ENCODE results near the gene ZDHHC16.
A peak's percentile ranks its signal among the peaks of the same experiment; 100 is the strongest.
"Not testable (repeated sequence)": the region's sequence is repeated elsewhere in the genome, so short reads cannot be mapped to it uniquely, and the experiment has no call there.

Gene ZDHHC16

DNA sequence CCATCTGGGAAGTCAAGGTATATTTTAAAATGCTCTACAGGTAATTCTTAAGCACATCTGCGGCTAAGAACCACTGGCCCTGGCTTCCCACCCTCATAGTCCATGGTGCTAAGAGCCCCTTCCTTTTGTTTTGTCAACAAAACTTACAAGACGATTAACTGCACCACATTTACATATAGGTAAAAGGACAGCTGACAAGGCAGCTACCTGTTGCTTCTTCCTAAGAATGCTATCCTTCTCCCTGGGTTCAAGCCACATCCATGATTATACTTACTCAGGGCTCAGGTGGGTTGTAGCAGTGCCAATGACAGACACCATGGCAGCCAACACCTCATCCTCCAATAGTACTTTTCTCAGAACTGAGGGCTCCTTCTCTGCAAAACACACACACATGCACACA lies 16.3 kb downstream of the ZDHHC16 start:
- H3K27me3 ChIP-seq (ENCODE audit: low read depth, low read length) = no peaks in the 10 kb centered on the region
- no peaks in the 10 kb centered on the region for H3K4me1 ChIP-seq (ENCODE audit: control insufficient read depth in 1 of 2, insufficient read depth in 2 of 2, low read length in 2 of 2)
- H3K9me3 ChIP-seq (ENCODE audit: control insufficient read depth in 1 of 2, low read length in 2 of 2) = no peaks in the 10 kb centered on the region
- no peak overlapping the region for H3K27ac ChIP-seq (ENCODE audit: low read length)
- H3K4me3 ChIP-seq (ENCODE audit: low read depth in 1 of 2, low read length in 2 of 2) = no peak overlapping the region
- peaks cover 76 to 86% of the 10 kb centered on the region in 2 donors for H3K36me3 ChIP-seq (ENCODE audit: control insufficient read depth in 1 of 2, insufficient read depth in 2 of 2, low read length in 2 of 2)

DNA sequence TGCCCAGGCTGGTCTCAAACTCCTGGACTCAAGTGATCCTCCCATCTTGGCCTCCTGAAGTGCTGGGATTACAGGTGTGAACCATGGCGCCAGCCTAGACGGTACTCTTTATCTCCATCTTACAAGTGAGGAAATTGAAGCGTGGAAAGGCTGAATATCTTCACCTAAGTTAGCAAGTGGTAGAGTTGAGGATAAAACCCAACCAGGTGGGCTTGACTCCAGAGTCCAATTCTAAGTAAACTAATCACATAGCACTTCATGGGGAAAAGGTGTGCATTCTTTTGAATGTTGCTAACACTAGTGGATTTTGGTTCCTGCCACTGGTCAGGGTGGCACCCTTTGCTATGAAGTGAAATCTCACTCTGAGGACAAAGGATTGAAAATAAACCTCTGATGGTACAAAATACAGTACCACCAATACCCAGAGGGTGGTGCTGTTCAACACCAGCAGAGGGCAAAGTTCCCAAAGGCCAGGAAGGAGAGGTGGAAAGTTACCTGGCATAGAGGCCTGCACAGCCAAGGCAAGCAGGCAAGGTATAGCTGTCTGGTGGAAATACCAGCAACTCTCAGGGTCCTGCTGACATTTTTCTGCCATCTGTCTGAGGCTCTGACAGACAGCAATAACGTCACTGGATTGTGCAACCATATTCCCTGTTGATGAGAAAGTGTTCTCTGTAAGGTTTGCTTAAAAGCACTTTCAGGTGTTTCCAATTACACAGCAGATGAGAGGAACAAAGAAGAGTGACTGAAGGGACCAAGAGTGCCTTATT lies 17.6 kb downstream of the ZDHHC16 start:
- peaks cover 77 to 92% of the 10 kb centered on the region in 2 donors for H3K36me3 ChIP-seq (ENCODE audit: control insufficient read depth in 1 of 2, insufficient read depth in 2 of 2, low read length in 2 of 2)
- H3K4me3 ChIP-seq (ENCODE audit: low read depth in 1 of 2, low read length in 2 of 2) = no peak overlapping the region
- H3K9me3 ChIP-seq (ENCODE audit: control insufficient read depth in 1 of 2, low read length in 2 of 2) = no peaks in the 10 kb centered on the region
- H3K27me3 ChIP-seq (ENCODE audit: low read depth, low read length) = no peaks in the 10 kb centered on the region
- peak overlapping the region; percentile 3 for H3K27ac ChIP-seq (ENCODE audit: low read length)
- no peaks in the 10 kb centered on the region for H3K4me1 ChIP-seq (ENCODE audit: control insufficient read depth in 1 of 2, insufficient read depth in 2 of 2, low read length in 2 of 2)

DNA sequence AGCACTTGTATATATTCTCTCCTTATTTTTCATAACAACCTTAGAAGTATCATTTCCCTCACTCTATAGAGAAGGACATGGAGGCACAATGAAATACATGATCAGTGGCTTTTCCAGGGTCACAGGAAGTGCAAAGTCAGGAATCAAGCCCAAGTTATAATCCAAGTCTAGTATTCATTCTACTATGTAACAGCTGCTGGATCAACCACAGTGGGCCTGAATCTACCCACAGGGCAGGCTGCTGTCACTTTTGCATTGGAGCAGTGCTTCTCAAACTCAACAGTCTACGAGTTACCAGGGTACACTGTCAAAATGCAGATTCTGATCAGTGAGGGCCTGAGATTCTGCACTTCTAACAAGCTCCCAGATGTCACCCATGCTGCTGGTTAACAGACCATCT lies 18.3 kb downstream of the ZDHHC16 start:
- Histone ChIP-seq H3K27ac (ENCODE audit: low read length) (peak overlapping the region; percentile 3), H3K27me3 (ENCODE audit: low read depth, low read length) (no peaks in the 10 kb centered on the region), H3K9me3 (ENCODE audit: control insufficient read depth in 1 of 2, low read length in 2 of 2) (no peaks in the 10 kb centered on the region), H3K36me3 (ENCODE audit: control insufficient read depth in 1 of 2, insufficient read depth in 2 of 2, low read length in 2 of 2) (peaks cover 75 to 92% of the 10 kb centered on the region in 2 donors), H3K4me1 (ENCODE audit: control insufficient read depth in 1 of 2, insufficient read depth in 2 of 2, low read length in 2 of 2) (no peaks in the 10 kb centered on the region), H3K4me3 (ENCODE audit: low read depth in 1 of 2, low read length in 2 of 2) (no peak overlapping the region)

- Histone ChIP-seq H3K27ac (ENCODE audit: low read length) (no peak overlapping the region), H3K36me3 (ENCODE audit: control insufficient read depth in 1 of 2, insufficient read depth in 2 of 2, low read length in 2 of 2) (peaks cover 76 to 91% of the 10 kb centered on the region in 2 donors), H3K9me3 (ENCODE audit: control insufficient read depth in 1 of 2, low read length in 2 of 2) (no peaks in the 10 kb centered on the region), H3K4me1 (ENCODE audit: control insufficient read depth in 1 of 2, insufficient read depth in 2 of 2, low read length in 2 of 2) (no peaks in the 10 kb centered on the region), H3K4me3 (ENCODE audit: low read depth in 1 of 2, low read length in 2 of 2) (no peak overlapping the region), H3K27me3 (ENCODE audit: low read depth, low read length) (no peaks in the 10 kb centered on the region)
Observed at GRCh38 chr10:97465982-97466381, 20.0 kb downstream of the ZDHHC16 start.

GRCh38 chr10:97466755-97467154 lies 20.8 kb downstream of the ZDHHC16 start:
- peaks cover 68 to 83% of the 10 kb centered on the region in 2 donors for H3K36me3 ChIP-seq (ENCODE audit: control insufficient read depth in 1 of 2, insufficient read depth in 2 of 2, low read length in 2 of 2)
- H3K27ac ChIP-seq (ENCODE audit: low read length) = no peak overlapping the region
- no peaks in the 10 kb centered on the region for H3K27me3 ChIP-seq (ENCODE audit: low read depth, low read length)
- H3K9me3 ChIP-seq (ENCODE audit: control insufficient read depth in 1 of 2, low read length in 2 of 2) = no peaks in the 10 kb centered on the region
- no peaks in the 10 kb centered on the region for H3K4me1 ChIP-seq (ENCODE audit: control insufficient read depth in 1 of 2, insufficient read depth in 2 of 2, low read length in 2 of 2)
- H3K4me3 ChIP-seq (ENCODE audit: low read depth in 1 of 2, low read length in 2 of 2) = no peak overlapping the region

- peaks cover 55 to 82% of the 10 kb centered on the region in 2 donors for H3K36me3 ChIP-seq (ENCODE audit: control insufficient read depth in 1 of 2, insufficient read depth in 2 of 2, low read length in 2 of 2)
- H3K9me3 ChIP-seq (ENCODE audit: control insufficient read depth in 1 of 2, low read length in 2 of 2) = no peaks in the 10 kb centered on the region
- no peak overlapping the region for H3K4me3 ChIP-seq (ENCODE audit: low read depth in 1 of 2, low read length in 2 of 2)
- H3K27me3 ChIP-seq (ENCODE audit: low read depth, low read length) = no peaks in the 10 kb centered on the region
- H3K27ac ChIP-seq (ENCODE audit: low read length) = no peak overlapping the region
- no peaks in the 10 kb centered on the region for H3K4me1 ChIP-seq (ENCODE audit: control insufficient read depth in 1 of 2, insufficient read depth in 2 of 2, low read length in 2 of 2)
Observed at GRCh38 chr10:97468162-97468561, 22.2 kb downstream of the ZDHHC16 start.

- peaks cover 53 to 84% of the 10 kb centered on the region in 2 donors for H3K36me3 ChIP-seq (ENCODE audit: control insufficient read depth in 1 of 2, insufficient read depth in 2 of 2, low read length in 2 of 2)
- H3K4me3 ChIP-seq (ENCODE audit: low read depth in 1 of 2, low read length in 2 of 2); H3K27me3 ChIP-seq (ENCODE audit: low read depth, low read length); H3K27ac ChIP-seq (ENCODE audit: low read length); H3K4me1 ChIP-seq (ENCODE audit: control insufficient read depth in 1 of 2, insufficient read depth in 2 of 2, low read length in 2 of 2); H3K9me3 ChIP-seq (ENCODE audit: control insufficient read depth in 1 of 2, low read length in 2 of 2): not testable (repeated sequence)
Observed at GRCh38 chr10:97468781-97469180, 22.8 kb downstream of the ZDHHC16 start.

DNA sequence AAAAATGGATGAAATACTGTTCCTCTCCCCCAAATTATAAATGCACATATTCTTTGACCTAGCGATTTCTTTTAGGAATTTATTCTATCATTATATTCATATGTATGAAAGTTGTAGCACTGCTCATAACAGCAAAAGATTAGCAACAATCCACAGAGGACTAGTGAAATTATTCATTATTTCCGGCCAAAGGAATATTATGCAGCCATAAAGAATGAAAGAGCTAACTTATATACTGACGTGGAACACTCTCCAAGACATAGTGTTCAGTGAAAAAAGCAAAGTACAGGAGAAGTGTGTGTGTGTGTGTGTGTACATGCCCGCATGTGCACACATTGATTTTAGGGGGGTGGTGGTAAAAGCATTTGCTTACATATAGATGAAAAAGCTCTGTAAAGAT lies 28.9 kb downstream of the ZDHHC16 start:
- Histone ChIP-seq H3K4me1 (ENCODE audit: control insufficient read depth in 1 of 2, insufficient read depth in 2 of 2, low read length in 2 of 2) (no peaks in the 10 kb centered on the region), H3K4me3 (ENCODE audit: low read depth in 1 of 2, low read length in 2 of 2) (no peak overlapping the region), H3K27ac (ENCODE audit: low read length) (no peak overlapping the region), H3K9me3 (ENCODE audit: control insufficient read depth in 1 of 2, low read length in 2 of 2) (no peaks in the 10 kb centered on the region), H3K27me3 (ENCODE audit: low read depth, low read length) (no peaks in the 10 kb centered on the region), H3K36me3 (ENCODE audit: control insufficient read depth in 1 of 2, insufficient read depth in 2 of 2, low read length in 2 of 2) (peaks cover 54 to 82% of the 10 kb centered on the region in 2 donors)

- no peak overlapping the region for H3K4me3 ChIP-seq (ENCODE audit: low read depth in 1 of 2, low read length in 2 of 2)
- H3K9me3 ChIP-seq (ENCODE audit: control insufficient read depth in 1 of 2, low read length in 2 of 2) = no peaks in the 10 kb centered on the region
- no peaks in the 10 kb centered on the region for H3K4me1 ChIP-seq (ENCODE audit: control insufficient read depth in 1 of 2, insufficient read depth in 2 of 2, low read length in 2 of 2)
- H3K36me3 ChIP-seq (ENCODE audit: control insufficient read depth in 1 of 2, insufficient read depth in 2 of 2, low read length in 2 of 2) = peaks cover 52 to 84% of the 10 kb centered on the region in 2 donors
- H3K27ac ChIP-seq (ENCODE audit: low read length) = no peak overlapping the region
- H3K27me3 ChIP-seq (ENCODE audit: low read depth, low read length) = no peaks in the 10 kb centered on the region
Observed at GRCh38 chr10:97475936-97476594, 30.1 kb downstream of the ZDHHC16 start.

GRCh38 chr10:97479410-97479809 lies 33.4 kb downstream of the ZDHHC16 start:
- peaks cover 53 to 69% of the 10 kb centered on the region in 2 donors for H3K36me3 ChIP-seq (ENCODE audit: control insufficient read depth in 1 of 2, insufficient read depth in 2 of 2, low read length in 2 of 2)
- not testable (repeated sequence) for H3K9me3 ChIP-seq (ENCODE audit: control insufficient read depth in 1 of 2, low read length in 2 of 2); H3K27ac ChIP-seq (ENCODE audit: low read length); H3K27me3 ChIP-seq (ENCODE audit: low read depth, low read length); H3K4me3 ChIP-seq (ENCODE audit: low read depth in 1 of 2, low read length in 2 of 2); H3K4me1 ChIP-seq (ENCODE audit: control insufficient read depth in 1 of 2, insufficient read depth in 2 of 2, low read length in 2 of 2)

DNA sequence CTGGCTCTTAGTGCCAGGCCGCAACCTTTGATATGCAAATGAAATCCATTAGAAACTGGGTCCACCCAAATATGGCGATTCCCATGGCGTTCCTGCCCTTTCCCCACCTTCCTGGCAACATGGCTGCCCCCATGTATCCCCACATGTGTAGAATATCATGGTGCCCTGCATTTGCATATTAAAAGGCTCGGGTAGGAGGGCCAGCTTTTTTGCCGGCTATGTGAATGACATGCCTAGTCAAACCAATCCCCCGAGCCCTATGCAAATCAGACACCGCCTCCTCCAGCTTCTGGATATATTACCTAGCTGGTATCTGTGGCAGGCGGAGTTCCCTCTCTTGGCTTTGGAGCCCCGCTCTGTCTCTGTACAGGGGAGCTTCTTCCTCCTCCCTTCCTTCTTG lies 34.0 kb downstream of the ZDHHC16 start:
- Histone ChIP-seq H3K27ac (ENCODE audit: low read length) (no peak overlapping the region), H3K9me3 (ENCODE audit: control insufficient read depth in 1 of 2, low read length in 2 of 2) (no peaks in the 10 kb centered on the region), H3K27me3 (ENCODE audit: low read depth, low read length) (no peaks in the 10 kb centered on the region), H3K36me3 (ENCODE audit: control insufficient read depth in 1 of 2, insufficient read depth in 2 of 2, low read length in 2 of 2) (peaks cover 48 to 64% of the 10 kb centered on the region in 2 donors), H3K4me1 (ENCODE audit: control insufficient read depth in 1 of 2, insufficient read depth in 2 of 2, low read length in 2 of 2) (no peaks in the 10 kb centered on the region), H3K4me3 (ENCODE audit: low read depth in 1 of 2, low read length in 2 of 2) (no peak overlapping the region)
